Activated naive CD8-positive, alpha-beta T cell treated with anti-CD3 and anti-CD28 coated beads, Interleukin-2, amount 50 U/mL, for 24 hours (primary cell): ENCODE data around the gene TMEM135.
"Not testable (repeated sequence)": the region's sequence is repeated elsewhere in the genome, so short reads cannot be mapped to it uniquely, and the experiment has no call there.

Source experiments
- ATAC-seq: fragments of 150-1000 bp; cut with Tn5 transposase; one replicate; pipeline ENCODE4 v1.10.0; 2021
- DNase-seq: peaks from one replicate; pipeline ENCODE4 v3.0.0; 2021
- H3K27ac Mint-ChIP-seq: one replicate; pipeline ENCODE4 v1.8.0; 2021; ENCODE audit warnings: mild to moderate bottlenecking, mixed read lengths
- H3K27me3 Mint-ChIP-seq: one replicate; pipeline ENCODE4 v1.8.0; 2021; ENCODE audit warnings: mixed read lengths
- H3K36me3 Mint-ChIP-seq: one replicate; pipeline ENCODE4 v1.8.0; 2021; ENCODE audit warnings: low read depth, mixed read lengths
- H3K4me1 Mint-ChIP-seq: one replicate; pipeline ENCODE4 v1.8.0; 2021; ENCODE audit warnings: mixed read lengths
- H3K4me3 Mint-ChIP-seq: one replicate; pipeline ENCODE4 v1.8.0; 2021; ENCODE audit warnings: mild to moderate bottlenecking, moderate library complexity, mixed read lengths
- H3K9me3 Mint-ChIP-seq: one replicate; pipeline ENCODE4 v1.8.0; 2021; ENCODE audit warnings: mixed read lengths

TMEM135 gene

DNA sequence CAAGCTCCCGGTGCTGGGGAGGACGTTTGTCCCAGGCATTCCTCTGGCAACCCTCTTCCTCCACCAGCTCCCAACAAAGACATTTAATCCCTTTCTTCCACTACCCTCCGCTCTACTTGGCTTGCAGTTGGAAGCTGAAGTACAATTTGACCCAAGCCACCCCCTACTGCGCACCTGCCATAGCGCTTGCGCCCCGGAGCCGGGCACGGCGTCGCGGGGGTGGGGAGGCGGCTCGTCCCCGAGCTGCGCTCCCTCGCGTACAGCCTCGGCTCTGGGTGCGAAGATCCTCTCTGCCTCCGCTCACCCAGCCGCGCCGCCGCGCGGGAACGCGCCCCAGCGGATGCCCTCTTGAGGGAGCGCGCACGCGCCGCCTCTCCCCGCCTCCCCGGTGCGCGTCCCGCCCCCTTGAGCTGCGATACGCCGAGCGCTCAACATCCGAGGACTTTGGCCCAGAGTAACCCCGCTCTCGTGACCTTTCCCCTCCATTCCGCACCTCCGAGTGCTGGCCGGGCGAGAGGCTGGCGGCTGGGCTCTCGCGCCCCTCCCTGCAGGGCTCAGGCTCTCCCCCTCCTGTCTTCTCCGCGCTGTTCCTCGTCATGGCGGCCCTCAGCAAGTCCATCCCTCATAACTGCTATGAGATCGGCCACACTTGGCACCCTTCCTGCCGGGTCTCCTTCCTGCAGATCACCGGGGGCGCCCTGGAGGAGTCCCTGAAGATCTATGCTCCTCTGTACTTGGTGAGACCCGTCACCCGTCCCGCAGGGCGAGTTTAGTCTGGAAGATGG lies at the start of gene TMEM135:
Gene TMEM135, plus strand, starts transcription at position 485 of the 785 bp plus-strand sequence. Its CDS starts 112 bp downstream, at position 597.
- peak; percentile 96 for DNase-seq
- ATAC-seq = peak; percentile 97
- Mint-ChIP-seq H3K9me3 (no peaks in the 10 kb centered on the region), H3K4me1 (peaks cover 37% of the 10 kb centered on the region), H3K36me3 (peaks cover 4% of the 10 kb centered on the region), H3K4me3 (peak within 1 kb of the TSS; percentile 98), H3K27ac (peak within 1 kb of the TSS; percentile 92), H3K27me3 (no peaks in the 10 kb centered on the region)

DNA sequence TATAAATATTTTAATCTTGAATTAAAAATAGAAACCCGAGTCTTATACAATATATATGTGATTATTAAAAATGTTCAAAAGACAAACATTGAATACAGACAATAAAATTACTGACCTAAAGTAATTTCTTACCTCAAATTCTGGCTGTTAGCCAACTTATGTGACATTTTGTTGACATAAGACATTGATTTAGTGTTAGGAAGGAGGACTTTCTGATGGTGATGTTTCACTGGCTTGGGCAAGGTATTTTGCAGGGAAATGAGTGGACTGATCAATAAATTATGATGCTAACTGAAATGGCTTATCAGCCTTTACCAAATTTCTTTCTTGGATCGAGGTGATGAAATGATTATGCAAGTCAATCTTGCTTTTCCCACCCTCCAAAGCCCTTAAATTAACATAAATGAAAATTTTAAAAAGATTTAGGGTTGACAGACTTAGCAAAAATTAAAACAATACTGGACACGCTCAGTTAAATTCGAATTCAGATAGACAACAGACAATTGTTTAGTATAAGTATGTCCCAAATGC lies 49.3 kb upstream of the TMEM135 start:
- DNase-seq = no peak
- no peaks in the 10 kb centered on the region for H3K9me3 Mint-ChIP-seq
- H3K4me1 Mint-ChIP-seq = no peaks in the 10 kb centered on the region
- no peaks in the 10 kb centered on the region for H3K36me3 Mint-ChIP-seq
- H3K4me3 Mint-ChIP-seq = no peak overlapping the region
- peaks cover 3% of the 10 kb centered on the region for H3K27me3 Mint-ChIP-seq
- no peak for ATAC-seq
- no peak overlapping the region for H3K27ac Mint-ChIP-seq

DNA sequence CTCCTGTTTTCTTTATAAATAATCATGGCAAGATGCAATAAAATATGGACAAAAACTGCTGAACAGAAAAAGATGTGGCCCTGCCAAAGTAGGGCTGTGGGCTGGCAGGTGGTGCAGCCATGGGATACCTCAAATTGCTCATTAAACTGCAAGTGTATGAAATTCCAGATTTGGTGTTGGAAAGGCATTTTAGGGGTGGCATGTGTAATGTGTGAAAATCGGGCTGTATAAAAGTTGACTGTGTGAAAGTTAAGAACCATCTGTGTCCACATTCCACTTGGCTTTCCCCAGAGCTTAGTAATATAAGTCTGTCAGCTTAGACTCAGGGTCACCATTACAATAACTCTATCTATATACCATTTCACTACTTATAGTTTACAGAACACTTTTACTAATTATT lies 47.7 kb upstream of the TMEM135 start:
- ATAC-seq = no peak
- DNase-seq = no peak
- peaks cover 3% of the 10 kb centered on the region for H3K27me3 Mint-ChIP-seq
- no peak overlapping the region for H3K27ac Mint-ChIP-seq
- no peaks in the 10 kb centered on the region for H3K9me3 Mint-ChIP-seq
- no peaks in the 10 kb centered on the region for H3K36me3 Mint-ChIP-seq
- no peak overlapping the region for H3K4me3 Mint-ChIP-seq
- H3K4me1 Mint-ChIP-seq = no peaks in the 10 kb centered on the region

DNA sequence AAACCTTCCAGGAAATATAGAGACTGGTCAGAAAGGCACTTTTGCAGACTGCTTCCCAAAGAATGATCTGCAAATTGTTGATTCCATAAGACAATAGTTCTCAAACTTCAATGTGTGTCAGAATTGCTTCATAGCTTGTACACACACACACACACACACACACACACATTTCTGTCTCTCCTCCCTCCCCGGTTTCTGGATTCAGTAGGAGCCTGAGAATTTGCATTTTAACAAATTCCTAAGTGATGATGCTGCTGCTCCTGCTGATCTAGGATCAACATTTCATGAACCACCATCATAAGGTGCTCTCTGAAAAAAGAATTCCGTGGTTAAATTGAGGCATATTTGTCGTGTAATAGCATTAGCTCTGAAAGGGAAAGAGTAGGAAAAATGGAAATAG lies 47.2 kb upstream of the TMEM135 start:
- Mint-ChIP-seq H3K36me3 (no peaks in the 10 kb centered on the region), H3K4me1 (no peaks in the 10 kb centered on the region), H3K4me3 (no peak overlapping the region), H3K27ac (no peak overlapping the region), H3K9me3 (no peaks in the 10 kb centered on the region), H3K27me3 (peaks cover 3% of the 10 kb centered on the region)
- ATAC-seq (no peak), DNase-seq (no peak)

DNA sequence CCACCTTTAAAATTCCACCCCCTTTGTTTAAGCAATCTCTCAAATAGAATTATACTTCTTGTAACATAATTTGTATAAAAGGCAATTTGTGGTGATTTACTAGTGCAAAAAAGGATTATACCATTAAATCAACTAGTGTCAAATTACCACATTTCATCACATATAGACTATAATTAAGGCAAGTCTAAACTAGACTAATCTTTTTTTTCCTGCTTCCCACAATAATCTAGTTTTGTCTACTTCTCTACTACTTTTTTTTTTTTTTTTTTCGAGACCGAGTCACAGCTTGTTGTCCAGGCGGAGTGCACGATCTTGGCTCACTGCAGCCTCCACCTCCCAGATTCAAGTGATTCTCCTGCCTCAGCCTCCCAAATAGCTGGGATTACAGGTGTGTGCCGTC lies 46.4 kb upstream of the TMEM135 start:
- peaks cover 3% of the 10 kb centered on the region for H3K27me3 Mint-ChIP-seq
- DNase-seq = no peak
- no peak overlapping the region for H3K4me3 Mint-ChIP-seq
- ATAC-seq = no peak
- H3K9me3 Mint-ChIP-seq = no peaks in the 10 kb centered on the region
- no peak overlapping the region for H3K27ac Mint-ChIP-seq
- no peaks in the 10 kb centered on the region for H3K36me3 Mint-ChIP-seq
- no peaks in the 10 kb centered on the region for H3K4me1 Mint-ChIP-seq

DNA sequence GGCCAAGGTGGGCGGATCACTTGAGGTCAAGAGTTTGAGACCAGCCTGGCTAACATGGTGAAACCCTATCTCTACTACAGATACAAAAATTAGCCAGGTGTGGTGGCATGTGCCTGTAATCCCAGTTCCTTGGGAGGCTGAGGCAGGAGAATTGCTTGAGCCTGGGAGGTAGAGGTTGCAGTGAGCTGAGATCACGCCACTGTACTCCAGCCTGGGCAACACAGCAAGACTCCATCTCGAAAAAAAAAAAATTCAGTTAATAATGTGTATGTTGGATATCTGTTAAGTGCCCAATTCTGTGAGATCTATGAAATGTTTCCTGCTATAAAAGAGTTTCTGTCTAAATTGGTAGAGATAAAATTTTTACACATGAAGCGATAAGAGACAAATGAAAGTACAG lies 45.4 kb upstream of the TMEM135 start:
- H3K9me3 Mint-ChIP-seq, ATAC-seq, H3K36me3 Mint-ChIP-seq, H3K4me1 Mint-ChIP-seq, DNase-seq, H3K4me3 Mint-ChIP-seq, H3K27me3 Mint-ChIP-seq, H3K27ac Mint-ChIP-seq: not testable (repeated sequence)

DNA sequence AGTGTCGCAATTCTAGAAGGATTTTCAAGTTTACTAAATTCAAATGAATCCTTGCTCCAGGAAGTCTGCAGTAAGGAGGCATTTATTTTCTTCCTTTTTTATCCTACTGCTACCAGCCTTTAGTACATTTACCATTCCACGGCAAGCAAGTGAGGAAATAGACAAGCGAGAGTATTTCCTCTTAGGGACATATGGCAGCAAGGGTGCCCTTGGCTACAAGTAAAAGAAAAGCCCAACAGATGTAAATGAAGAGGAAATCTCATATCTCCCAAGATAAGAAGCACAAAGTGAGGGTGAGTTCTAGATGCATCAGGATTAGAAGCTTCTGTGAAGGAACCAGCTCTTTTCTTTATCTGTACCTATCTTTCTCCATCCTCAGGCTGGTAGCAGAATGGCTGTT lies 44.7 kb upstream of the TMEM135 start:
- Mint-ChIP-seq H3K4me1 (no peaks in the 10 kb centered on the region), H3K9me3 (no peaks in the 10 kb centered on the region), H3K36me3 (no peaks in the 10 kb centered on the region), H3K27ac (no peak overlapping the region), H3K27me3 (peaks cover 3% of the 10 kb centered on the region), H3K4me3 (no peak overlapping the region)
- ATAC-seq (no peak), DNase-seq (no peak)

DNA sequence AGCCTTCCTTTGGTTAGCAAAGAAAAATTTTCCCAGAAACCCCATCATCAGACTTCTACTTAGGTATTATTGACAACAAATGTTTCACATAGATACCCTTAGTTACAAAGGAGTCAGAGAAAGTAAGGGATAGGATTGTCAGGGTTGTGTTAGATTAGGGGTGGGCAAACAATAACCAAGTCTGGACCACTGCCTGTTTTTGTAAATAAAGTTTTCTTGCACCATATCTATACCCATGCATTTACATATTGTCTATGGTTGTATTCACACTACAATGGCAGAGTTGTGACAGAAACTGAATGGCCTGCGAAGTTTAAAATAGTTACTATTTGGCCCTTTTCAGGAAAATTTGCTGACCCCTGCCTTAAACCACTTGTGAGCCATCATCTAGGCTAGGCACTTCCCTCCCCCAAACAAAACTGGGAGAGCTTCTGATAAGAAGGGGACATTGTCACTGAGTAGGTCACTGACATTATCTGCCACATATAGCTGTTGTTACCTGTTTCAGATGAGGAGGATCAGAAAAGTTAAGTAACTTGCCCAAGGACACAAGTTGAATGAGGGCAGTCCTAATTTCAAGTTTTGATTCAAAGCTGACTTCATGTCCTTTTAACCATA lies 40.7 kb upstream of the TMEM135 start:
- no peak for DNase-seq
- no peaks in the 10 kb centered on the region for H3K9me3 Mint-ChIP-seq
- no peak overlapping the region for H3K27ac Mint-ChIP-seq
- no peak for ATAC-seq
- H3K36me3 Mint-ChIP-seq = no peaks in the 10 kb centered on the region
- no peaks in the 10 kb centered on the region for H3K4me1 Mint-ChIP-seq
- no peak overlapping the region for H3K4me3 Mint-ChIP-seq
- no peaks in the 10 kb centered on the region for H3K27me3 Mint-ChIP-seq

DNA sequence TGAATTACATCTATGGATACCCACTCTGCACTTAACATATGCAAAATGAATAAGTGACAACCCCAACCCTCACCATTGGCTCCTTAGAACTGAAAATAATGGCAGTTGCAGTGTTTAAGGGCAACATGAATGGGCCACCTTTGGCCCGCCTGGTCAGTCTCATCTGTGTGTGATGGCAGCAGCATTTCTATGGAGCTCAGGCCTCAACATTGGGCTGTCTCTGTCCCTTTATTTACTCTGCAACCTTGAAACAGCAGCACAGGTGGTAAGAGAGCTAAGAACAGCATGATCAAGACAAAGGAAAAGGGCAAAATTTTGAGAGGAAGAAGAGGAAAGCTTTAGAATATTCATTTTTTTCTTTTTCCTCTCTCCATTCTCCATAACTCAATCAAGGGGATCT lies 38.3 kb upstream of the TMEM135 start:
- Mint-ChIP-seq H3K27me3 (no peaks in the 10 kb centered on the region), H3K4me3 (no peak overlapping the region), H3K9me3 (no peaks in the 10 kb centered on the region), H3K36me3 (no peaks in the 10 kb centered on the region), H3K4me1 (no peaks in the 10 kb centered on the region), H3K27ac (no peak overlapping the region)
- DNase-seq (no peak), ATAC-seq (no peak)

DNA sequence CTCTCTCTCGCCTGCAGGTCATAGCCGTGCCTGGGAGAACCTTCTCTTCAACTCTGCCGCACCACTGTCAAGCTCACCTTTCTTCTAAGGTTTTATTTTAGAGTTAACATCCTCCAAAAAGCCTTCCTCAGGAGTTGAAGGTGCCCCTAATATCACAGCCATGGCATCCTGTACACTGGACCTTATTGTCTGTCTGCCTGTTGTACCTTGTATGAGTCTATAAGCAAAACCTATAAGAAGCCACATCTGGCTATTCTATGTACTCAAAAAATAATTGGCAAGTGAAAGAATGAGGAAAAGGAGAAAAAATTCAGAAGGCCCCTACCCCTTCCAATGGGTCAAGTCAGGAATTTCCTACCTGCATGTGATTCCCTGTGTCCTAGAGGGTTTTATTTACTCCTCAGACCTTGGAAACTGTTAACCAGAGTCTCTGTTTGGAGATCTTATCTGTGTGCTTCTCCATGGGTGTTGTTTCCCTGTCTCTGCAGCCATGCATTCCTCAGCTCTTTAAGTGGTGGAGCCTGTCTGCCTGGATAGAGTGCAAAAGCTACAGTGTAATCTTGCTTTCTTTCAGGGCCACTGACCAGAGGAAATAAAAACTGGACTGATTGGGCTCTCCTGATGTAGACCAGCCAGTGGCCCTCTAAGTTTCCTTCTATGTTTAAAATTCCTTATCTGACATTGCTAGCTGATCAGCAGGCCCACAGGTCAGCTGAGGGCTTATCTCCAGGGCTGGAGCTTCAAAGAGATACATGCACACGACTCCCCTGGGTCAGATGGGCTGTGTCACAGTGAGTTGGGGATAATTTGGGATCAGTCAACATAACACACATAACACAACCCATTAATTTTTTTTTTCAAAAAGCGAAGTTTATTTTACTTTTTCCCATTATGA lies 37.6 kb upstream of the TMEM135 start:
- Mint-ChIP-seq H3K4me3 (no peak overlapping the region), H3K27me3 (no peaks in the 10 kb centered on the region), H3K27ac (no peak overlapping the region), H3K9me3 (no peaks in the 10 kb centered on the region), H3K36me3 (no peaks in the 10 kb centered on the region), H3K4me1 (no peaks in the 10 kb centered on the region)
- DNase-seq (no peak), ATAC-seq (no peak)

DNA sequence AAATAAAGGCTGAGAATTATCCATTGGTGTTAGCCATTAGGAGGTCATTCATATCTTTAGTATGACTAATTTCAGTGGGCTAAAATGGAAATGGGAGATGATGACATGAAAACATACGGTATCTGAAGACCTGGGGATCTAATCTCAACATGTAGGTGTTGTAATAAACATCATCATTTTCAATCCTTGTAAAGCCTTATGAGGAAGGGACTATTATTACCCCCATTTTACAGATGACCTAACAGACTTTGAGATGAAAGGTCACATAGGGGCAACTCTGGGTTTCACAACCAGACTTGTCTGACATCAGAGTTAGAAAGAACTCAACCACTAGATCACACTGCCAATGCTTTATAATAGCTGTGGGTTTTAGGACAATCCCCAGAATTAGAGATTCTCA lies 34.8 kb upstream of the TMEM135 start:
- Mint-ChIP-seq H3K4me3 (no peak overlapping the region), H3K9me3 (no peaks in the 10 kb centered on the region), H3K36me3 (no peaks in the 10 kb centered on the region), H3K4me1 (no peaks in the 10 kb centered on the region), H3K27ac (no peak overlapping the region), H3K27me3 (peaks cover 3% of the 10 kb centered on the region)
- DNase-seq (no peak), ATAC-seq (no peak)

DNA sequence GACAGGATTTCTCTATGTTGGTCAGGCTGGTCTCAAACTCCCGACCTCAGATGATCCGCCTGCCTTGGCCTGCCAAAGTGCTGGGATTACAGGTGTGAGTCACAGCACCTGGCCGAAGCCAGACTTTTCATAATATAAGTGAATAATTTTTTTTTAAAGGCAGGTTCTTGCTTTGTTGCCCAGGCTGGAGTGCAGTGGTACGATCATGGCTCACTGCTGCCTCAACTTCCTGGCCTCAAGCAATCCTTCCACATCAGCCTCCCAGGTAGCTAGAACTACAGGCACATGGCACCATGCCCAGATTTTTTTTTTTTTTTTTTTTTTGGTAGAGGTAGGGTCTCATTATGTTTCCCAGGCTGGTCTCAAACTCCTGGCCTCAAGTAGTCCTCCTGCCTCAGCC lies 33.5 kb upstream of the TMEM135 start:
- not testable (repeated sequence) for DNase-seq, H3K27ac Mint-ChIP-seq, H3K4me1 Mint-ChIP-seq, H3K27me3 Mint-ChIP-seq, H3K4me3 Mint-ChIP-seq, H3K9me3 Mint-ChIP-seq, H3K36me3 Mint-ChIP-seq, ATAC-seq

DNA sequence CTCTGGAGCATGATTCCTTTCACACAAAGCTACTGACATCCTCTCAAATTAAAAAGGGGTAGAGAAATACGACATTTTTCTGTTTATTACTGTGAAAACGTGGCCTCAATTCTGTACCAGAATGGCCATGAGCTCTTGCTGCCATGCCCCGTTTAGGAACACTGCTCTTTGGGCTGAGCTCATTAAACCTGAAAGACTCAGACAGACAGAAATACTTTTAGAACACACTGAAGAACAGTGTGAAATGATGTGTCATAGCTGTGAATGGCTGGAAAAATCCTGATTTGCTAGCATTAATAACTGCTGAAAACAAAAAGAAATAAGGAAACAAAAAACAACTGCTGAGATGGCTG lies 32.2 kb upstream of the TMEM135 start:
- Mint-ChIP-seq H3K4me1 (no peaks in the 10 kb centered on the region), H3K36me3 (no peaks in the 10 kb centered on the region), H3K27ac (no peak overlapping the region), H3K27me3 (peaks cover 3% of the 10 kb centered on the region), H3K4me3 (no peak overlapping the region), H3K9me3 (no peaks in the 10 kb centered on the region)
- no peak for DNase-seq
- ATAC-seq = no peak

DNA sequence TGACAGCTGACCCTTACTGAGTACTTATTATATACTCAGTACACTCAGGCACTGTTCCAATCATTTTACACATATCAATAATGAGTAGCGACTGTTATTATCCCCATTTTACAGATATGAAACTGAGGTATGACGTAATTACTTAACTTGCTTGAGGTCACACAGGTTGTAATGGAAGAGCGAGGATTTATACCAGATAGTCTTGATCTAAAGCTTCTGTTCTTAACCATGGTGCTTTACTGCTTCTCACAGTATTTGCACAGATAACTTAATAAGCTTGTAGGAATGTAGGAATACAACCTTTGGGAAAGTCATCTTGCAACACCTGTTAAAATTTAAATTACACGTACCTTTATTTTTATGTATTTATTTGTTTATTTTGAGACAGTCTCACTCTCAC lies 31.7 kb upstream of the TMEM135 start:
- Mint-ChIP-seq H3K9me3 (no peaks in the 10 kb centered on the region), H3K4me1 (no peaks in the 10 kb centered on the region), H3K27me3 (peaks cover 3% of the 10 kb centered on the region), H3K27ac (no peak overlapping the region), H3K36me3 (no peaks in the 10 kb centered on the region), H3K4me3 (no peak overlapping the region)
- no peak for DNase-seq
- ATAC-seq = no peak

DNA sequence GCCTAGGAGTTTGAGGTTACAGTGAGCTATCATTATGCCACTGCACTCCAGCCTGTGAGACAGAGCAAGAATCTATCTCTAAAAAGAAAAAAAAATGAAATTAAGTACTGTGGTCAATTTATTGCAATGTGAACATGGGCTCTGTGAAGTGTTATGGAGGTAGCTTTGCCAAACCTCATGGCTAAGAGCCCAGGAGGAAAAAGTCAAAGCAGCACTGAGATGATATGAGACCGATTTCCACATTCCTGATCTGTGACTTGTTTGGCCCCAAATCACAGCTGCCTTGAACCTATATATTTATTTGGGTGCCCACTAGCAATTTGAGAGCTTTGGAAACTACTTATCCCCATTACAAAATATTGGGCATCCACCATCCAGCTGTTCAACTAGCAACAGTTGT lies 29.8 kb upstream of the TMEM135 start:
- DNase-seq = no peak
- H3K27me3 Mint-ChIP-seq = peaks cover 3% of the 10 kb centered on the region
- no peak overlapping the region for H3K4me3 Mint-ChIP-seq
- no peak for ATAC-seq
- no peaks in the 10 kb centered on the region for H3K36me3 Mint-ChIP-seq
- no peak overlapping the region for H3K27ac Mint-ChIP-seq
- H3K4me1 Mint-ChIP-seq = no peaks in the 10 kb centered on the region
- no peaks in the 10 kb centered on the region for H3K9me3 Mint-ChIP-seq
